K562 (cell line): Measurements from ENCODE around the gene HMBS. TPM values are rescaled to one million over a fixed set of nuclear protein-coding genes. Genes with fewer than 3 reads are reported as not detected.
A peak's percentile ranks its signal among the peaks of the same experiment; 100 is the strongest.

Experiments used
- FOXM1 ChIP-seq, 2 experiments: fragments of 450-650 bp in 1 of 2; sonication (generic) in 1 of 2; formaldehyde crosslinking in 1 of 2; IDR thresholded peaks; 2 replicates each; pipeline versions ENCODE4 v1.6.1 to v1.9.0; 2017 to 2022; ENCODE audit warnings: low read depth in 2 of 2, mild to moderate bottlenecking in 2 of 2, missing genetic modification reagents in 1 of 2, moderate library complexity in 1 of 2
- HDAC3 ChIP-seq: fragments of 450-650 bp; IDR thresholded peaks from 2 replicates; pipeline ENCODE4 v1.6.1; 2018; ENCODE audit warnings: borderline replicate concordance, mild to moderate bottlenecking, moderate library complexity; ENCODE audit not compliant: partially characterized antibody
- HDAC8 ChIP-seq: fragments of 450-650 bp; IDR thresholded peaks from 2 replicates; pipeline ENCODE4 v1.6.1; 2016; ENCODE audit warnings: mild to moderate bottlenecking, missing genetic modification characterization, moderate library complexity, missing compliant biosample characterization
- HOXB6 ChIP-seq: fragments of 250-450 bp; sonication (Bioruptor Pico); IDR thresholded peaks from 2 replicates; pipeline ENCODE4 v1.5.1; 2022; ENCODE audit warnings: mild to moderate bottlenecking, borderline replicate concordance
- KAT8 ChIP-seq: fragments of 450-650 bp; IDR thresholded peaks from 2 replicates; pipeline ENCODE4 v1.6.1; 2016; ENCODE audit warnings: low read depth, mild to moderate bottlenecking
- KDM5B ChIP-seq: fragments of 200-600 bp; sonication (generic); IDR thresholded peaks from 2 replicates; pipeline ENCODE4 v1.6.1; 2012; ENCODE audit warnings: low read depth, mild to moderate bottlenecking, moderate library complexity, low read length, control low read depth, inconsistent platforms; ENCODE audit not compliant: insufficient replicate concordance
- KLF13 ChIP-seq: fragments of 450-650 bp; IDR thresholded peaks from 2 replicates; pipeline ENCODE4 v1.6.1; 2016; ENCODE audit warnings: missing genetic modification characterization, low read depth, mild to moderate bottlenecking, missing compliant biosample characterization, moderate library complexity, borderline replicate concordance
- NEUROD1 ChIP-seq: fragments of 150-350 bp; IDR thresholded peaks from 2 replicates; pipeline ENCODE4 v1.6.1; 2014; ENCODE audit warnings: borderline replicate concordance, low read length, low read depth; ENCODE audit not compliant: partially characterized antibody
- RBM15 ChIP-seq: fragments of 200-400 bp; formaldehyde crosslinking; IDR thresholded peaks from 2 replicates; pipeline ENCODE4 v1.6.1; 2018; ENCODE audit warnings: mild to moderate bottlenecking, low read length, moderate library complexity; ENCODE audit not compliant: insufficient read depth
- RBM39 ChIP-seq: fragments of 200-400 bp; formaldehyde crosslinking; optimal IDR thresholded peaks from 2 replicates; pipeline ENCODE3; 2018; ENCODE audit warnings: low read depth, low read length
- ZNF384 ChIP-seq: IDR thresholded peaks from 2 replicates; pipeline ENCODE4 v1.6.1; 2012; ENCODE audit warnings: low read depth, low read length, improper control_type of control experiment
- polyA plus RNA-seq, 8 experiments: library from polyadenylated mRNA; depleted of rRNA in 4 of 8; stranded (reverse) in 5 of 8; unstranded in 3 of 8; fragments of >200 nt; fragmentation: Nextera tagmentation in 2 of 8; fragmentation: Illumina TruSeq in 1 of 8; extraction: Ambion mirVana in 2 of 8; extraction: Trizol in 1 of 8; gene quantifications; 2 replicates each; pipeline versions ENCODE4 v1.2.1 to v1.2.3, GENCODE V29; 2011 to 2014; ENCODE audit warnings: inconsistent platforms in 1 of 8, missing spikeins in 1 of 8
- total RNA-seq, 7 experiments: library from RNA; depleted of rRNA in 6 of 7; stranded (reverse); fragments of >200 nt in 6 of 7; fragmentation: Illumina TruSeq in 2 of 7; extraction: Trizol in 2 of 7; gene quantifications; 2 replicates each; pipeline versions ENCODE4 v1.2.1 to v1.2.3, GENCODE V29; 2011 to 2021; ENCODE audit warnings: low replicate concordance in 1 of 7
- TF ChIP-seq, protein P1 (sequence below): fragments of 250-450 bp; sonication (Bioruptor Pico); IDR thresholded peaks from 2 replicates; pipeline ENCODE4 v1.8.0; 2021; ENCODE audit warnings: moderate library complexity, mild to moderate bottlenecking, inconsistent platforms
- TF ChIP-seq, protein P2 (sequence below): sonication (generic); formaldehyde crosslinking; IDR thresholded peaks from 2 replicates; pipeline ENCODE4 v1.8.0; 2022; ENCODE audit warnings: mild to moderate bottlenecking, missing genetic modification reagents
- TF ChIP-seq, protein P3 (sequence below): fragments of 450-650 bp; formaldehyde crosslinking; conservative IDR thresholded peaks from 2 replicates; pipeline ENCODE4 v1.4.0; 2022; ENCODE audit warnings: mild to moderate bottlenecking, missing genetic modification characterization

HMBS gene
- total and polyA plus RNA-seq, 9 of the 15 experiments (the other 6 are each of a cell fraction or from before 2014, with no cell fraction given) = 56.9 to 385 (median 286) TPM

DNA sequence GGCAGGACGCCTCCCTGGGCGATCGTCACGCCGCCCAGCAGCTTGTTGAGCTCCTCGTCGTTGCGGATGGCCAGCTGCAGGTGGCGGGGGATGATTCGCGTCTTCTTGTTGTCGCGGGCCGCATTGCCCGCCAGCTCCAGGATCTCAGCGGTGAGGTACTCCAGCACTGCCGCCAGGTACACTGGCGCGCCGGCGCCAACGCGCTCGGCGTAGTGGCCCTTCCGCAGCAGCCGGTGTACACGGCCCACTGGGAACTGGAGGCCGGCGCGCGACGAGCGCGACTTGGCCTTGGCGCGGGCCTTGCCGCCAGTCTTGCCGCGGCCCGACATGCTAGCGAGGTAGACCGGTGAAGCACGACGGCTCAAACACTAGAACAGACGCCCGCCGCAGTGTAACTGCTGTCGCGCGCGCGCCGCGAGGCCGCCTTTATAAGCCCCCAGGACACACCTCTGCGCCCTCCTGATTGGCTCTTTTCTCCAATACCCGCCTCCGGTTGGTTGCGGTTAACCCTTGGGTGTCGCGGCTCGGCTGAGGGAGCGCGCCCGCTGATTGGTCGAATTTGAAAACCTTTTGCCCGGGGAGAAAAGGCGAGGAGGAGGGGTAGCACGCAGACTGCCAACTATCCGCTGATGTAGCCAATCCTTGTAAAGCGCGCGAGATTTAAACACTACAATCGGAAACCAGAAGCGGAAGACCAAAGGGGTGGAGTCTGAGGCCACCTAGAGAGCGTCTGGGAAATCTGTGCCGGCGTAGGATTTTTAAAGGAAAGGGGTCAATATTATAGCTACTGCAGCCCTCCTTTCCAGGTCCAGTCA, 10.6 kb downstream of the HMBS start (continued):
- TF ChIP-seq KDM5B (peak; percentile 100), FOXM1 (IDR thresholded peaks at IDR 0.05; ENCODE audit: low read depth) (peak; percentile 99), FOXM1 (CRISPR knock-in tag; IDR thresholded peaks at IDR 0.05; ENCODE audit: low read depth) (peak; percentile 96), HDAC8 (tag) (peak; percentile 57; the same call in 1 of the 2 replicates), KLF13 (tag) (peak; percentile 68), HOXB6 (CRISPR knock-in tag) (peak; percentile 30; the same call in 1 of the 2 replicates), ZNF384 (no peak), RBM15 (0 out of 2 replicates have a peak, but pooled peaks have one; percentile 21), KAT8 (no peak), NEUROD1 (peak; percentile 87), HDAC3 (no peak), RBM39 (peak; percentile 18)
- TF ChIP-seq, protein P1, sequence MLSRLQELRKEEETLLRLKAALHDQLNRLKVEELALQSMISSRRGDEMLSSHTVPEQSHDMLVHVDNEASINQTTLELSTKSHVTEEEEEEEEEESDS (CRISPR knock-in tag) = no peak
- TF ChIP-seq, protein P2, sequence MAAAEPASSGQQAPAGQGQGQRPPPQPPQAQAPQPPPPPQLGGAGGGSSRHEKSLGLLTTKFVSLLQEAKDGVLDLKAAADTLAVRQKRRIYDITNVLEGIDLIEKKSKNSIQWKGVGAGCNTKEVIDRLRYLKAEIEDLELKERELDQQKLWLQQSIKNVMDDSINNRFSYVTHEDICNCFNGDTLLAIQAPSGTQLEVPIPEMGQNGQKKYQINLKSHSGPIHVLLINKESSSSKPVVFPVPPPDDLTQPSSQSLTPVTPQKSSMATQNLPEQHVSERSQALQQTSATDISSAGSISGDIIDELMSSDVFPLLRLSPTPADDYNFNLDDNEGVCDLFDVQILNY (CRISPR knock-in tag) = peak; percentile 94
- TF ChIP-seq, protein P3, sequence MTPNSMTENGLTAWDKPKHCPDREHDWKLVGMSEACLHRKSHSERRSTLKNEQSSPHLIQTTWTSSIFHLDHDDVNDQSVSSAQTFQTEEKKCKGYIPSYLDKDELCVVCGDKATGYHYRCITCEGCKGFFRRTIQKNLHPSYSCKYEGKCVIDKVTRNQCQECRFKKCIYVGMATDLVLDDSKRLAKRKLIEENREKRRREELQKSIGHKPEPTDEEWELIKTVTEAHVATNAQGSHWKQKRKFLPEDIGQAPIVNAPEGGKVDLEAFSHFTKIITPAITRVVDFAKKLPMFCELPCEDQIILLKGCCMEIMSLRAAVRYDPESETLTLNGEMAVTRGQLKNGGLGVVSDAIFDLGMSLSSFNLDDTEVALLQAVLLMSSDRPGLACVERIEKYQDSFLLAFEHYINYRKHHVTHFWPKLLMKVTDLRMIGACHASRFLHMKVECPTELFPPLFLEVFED (CRISPR knock-in tag) = no peak
